ENCODE data around the gene EPX. TPM values are rescaled to one million over a fixed set of nuclear protein-coding genes. Genes with fewer than 3 reads are reported as not detected.

The EPX gene
- total RNA-seq, 4 donors from 2014 or later: not detected

DNA sequence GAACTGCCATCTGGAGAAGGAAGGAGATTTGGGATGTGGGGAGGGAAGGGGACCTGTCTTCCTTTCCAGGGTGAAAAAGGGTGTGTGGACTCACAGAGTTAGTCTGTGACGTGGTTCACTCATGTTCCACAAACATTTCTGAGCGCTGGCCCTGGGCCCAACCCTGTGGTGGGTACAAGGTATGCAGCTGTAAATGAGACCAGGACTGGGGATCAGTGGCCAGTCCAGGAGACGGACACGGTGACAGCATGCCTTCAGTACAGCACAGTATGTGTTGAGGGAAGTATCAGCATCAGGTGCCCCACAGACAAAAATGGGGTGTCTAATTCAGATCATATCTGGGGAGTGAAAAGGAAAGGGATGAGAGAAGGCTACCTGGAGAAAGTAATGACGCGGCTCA lies 5.5 kb upstream of the EPX start:
- TF ChIP-seq CTCF (IDR thresholded peaks at IDR 0.05; ENCODE audit: low read depth): no peak

GRCh38 chr17:58187675-58188074 lies 4.9 kb upstream of the EPX start:
- no peak for TF ChIP-seq CTCF (IDR thresholded peaks at IDR 0.05; ENCODE audit: low read depth)

DNA sequence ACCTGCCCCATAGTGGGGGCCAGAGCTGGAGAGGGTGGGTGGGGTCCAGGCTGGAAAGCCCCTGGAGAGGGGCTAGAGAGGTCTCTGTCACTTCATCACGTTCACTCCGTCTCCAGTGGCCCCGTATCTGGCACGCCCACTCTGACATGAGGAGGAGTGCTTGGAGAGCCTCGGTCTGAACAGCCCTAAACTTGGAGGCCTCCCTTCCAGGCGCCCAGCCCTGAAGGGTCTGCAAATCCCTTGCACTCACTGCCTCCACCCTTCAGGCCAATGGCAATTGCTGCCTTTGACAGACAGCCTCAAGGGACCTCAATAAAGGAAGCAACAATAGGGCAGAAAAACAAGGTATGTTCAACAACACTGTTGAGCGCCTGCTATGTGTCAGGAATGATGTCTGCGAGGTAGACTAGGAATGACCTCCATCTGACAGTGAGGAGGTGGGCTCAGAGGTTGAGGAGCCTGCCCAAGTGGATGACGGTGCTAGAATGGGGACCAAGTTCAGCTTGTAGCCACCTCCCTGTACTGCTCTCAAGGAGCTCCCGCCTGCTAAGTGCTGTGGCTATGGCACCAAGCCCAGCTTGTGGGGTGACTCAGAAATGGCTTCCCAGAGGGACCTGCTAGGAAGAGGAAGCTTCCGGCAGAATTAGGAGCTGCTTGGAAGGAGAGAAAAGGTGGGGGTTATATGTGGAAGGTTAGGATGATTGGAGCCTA lies 2.9 kb upstream of the EPX start:
- TF ChIP-seq CTCF (IDR thresholded peaks at IDR 0.05; ENCODE audit: low read depth): no peak

DNA sequence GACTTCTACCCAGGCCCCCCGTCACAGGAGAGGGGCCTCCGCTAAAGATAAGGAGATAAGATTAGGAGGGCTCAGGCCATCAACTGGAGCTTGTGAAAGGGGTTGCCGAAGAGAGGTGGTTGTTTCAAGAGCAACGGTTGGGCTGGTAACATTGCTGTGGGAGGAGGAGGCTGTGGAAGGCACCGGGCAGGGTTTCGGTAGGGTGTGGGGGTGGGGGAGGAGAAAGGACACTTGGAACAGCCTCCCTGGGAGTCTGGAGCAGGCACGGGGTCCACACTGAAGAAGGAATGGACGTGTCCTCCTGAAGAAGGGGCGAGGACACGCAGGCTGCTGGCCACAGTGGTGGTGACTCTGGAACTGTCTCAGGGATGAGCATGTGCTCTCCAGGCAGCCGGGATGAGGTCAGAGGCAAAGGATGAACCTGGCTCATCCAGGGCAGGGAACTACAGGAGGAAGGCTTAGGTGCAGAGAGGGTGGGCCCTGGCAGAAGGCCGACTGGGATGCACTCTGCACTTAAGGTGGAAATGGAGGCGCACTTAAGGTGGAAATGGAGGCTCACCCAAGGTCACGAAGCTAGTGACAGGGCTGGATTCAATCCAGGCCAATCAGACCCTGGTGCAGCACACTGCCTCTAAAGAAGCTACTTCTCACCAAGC lies 1.2 kb upstream of the EPX start:
- no peak for TF ChIP-seq CTCF (IDR thresholded peaks at IDR 0.05; ENCODE audit: low read depth)

GRCh38 chr17:58193641-58194255 lies 1.2 kb downstream of the EPX start:
- TF ChIP-seq CTCF (IDR thresholded peaks at IDR 0.05; ENCODE audit: low read depth): no peak

DNA sequence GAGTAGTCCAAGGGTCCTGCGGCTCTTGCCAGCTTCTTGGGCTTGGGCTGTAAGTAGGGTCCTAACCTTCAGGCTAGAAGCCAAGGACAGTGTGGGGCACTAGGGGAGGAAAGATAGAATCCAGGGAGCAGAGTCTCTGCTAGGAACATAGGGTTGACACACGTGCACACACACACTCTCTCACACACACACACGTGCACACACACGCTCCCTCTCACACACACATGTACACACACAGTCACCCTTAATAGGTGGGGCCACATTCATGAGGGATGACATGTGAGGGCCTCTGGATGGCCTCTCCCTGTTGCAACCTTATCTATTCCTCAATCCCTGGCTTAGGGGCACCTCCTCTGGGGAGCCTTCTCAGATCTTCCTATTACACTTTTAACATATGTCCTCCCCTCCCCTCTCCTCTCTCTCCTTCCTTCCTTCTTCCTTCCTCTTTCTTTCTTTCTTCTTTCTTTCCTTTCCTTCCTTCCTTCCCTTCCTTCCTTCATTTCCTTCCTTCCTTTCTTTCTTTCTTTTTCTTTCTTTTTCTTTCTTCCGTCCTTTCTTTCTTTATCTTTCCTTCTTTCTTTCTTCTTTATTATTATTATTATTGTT lies 3.1 kb downstream of the EPX start:
- no peak for TF ChIP-seq CTCF (IDR thresholded peaks at IDR 0.05; ENCODE audit: low read depth)

- TF ChIP-seq CTCF (IDR thresholded peaks at IDR 0.05; ENCODE audit: low read depth): no peak
These were observed 4.1 kb downstream of the EPX start for GRCh38 chr17:58196610-58197009.

Data from subcutaneous adipose tissue (tissue), 4 donors.